GM21447 (cell line): ENCODE data around the gene ALAD.
A peak's percentile ranks its signal among the peaks of the same experiment; 100 is the strongest.
"Not testable (repeated sequence)": the region's sequence is repeated elsewhere in the genome, so short reads cannot be mapped to it uniquely, and the experiment has no call there.

ENCODE experiments used
- ATAC-seq: cut with Tn5 transposase; IDR thresholded peaks from one replicate; pipeline ENCODE4 v1.9.1; 2021; ENCODE audit not compliant: unreplicated experiment

The ALAD gene

GRCh38 chr9:113401027-113401792, at the start of gene ALAD:
TSS of gene ALAD (minus strand) at chr9:113401284. CDS start at chr9:113393559, 7,725 bp downstream.
- ATAC-seq = peak; percentile 92

- ATAC-seq = no peak
Measured at GRCh38 chr9:113449376-113449775, 48.3 kb upstream of the ALAD start.

GRCh38 chr9:113446323-113446740, 45.2 kb upstream of the ALAD start:
- no peak for ATAC-seq

- ATAC-seq = no peak
Measured at GRCh38 chr9:113444736-113445135, 43.7 kb upstream of the ALAD start.

- not testable (repeated sequence) for ATAC-seq
Measured at GRCh38 chr9:113437716-113438115, 36.6 kb upstream of the ALAD start.

GRCh38 chr9:113436728-113437515, 35.8 kb upstream of the ALAD start:
- ATAC-seq = no peak

- ATAC-seq = no peak
Measured at GRCh38 chr9:113431191-113431590, 30.1 kb upstream of the ALAD start.

- ATAC-seq = no peak
Measured at GRCh38 chr9:113428062-113428615, 27.1 kb upstream of the ALAD start.

- no peak for ATAC-seq
Measured at GRCh38 chr9:113427629-113428028, 26.5 kb upstream of the ALAD start.

- no peak for ATAC-seq
Measured at GRCh38 chr9:113426701-113427100, 25.6 kb upstream of the ALAD start.

- no peak for ATAC-seq
Measured at GRCh38 chr9:113425072-113425471, 24.0 kb upstream of the ALAD start.

GRCh38 chr9:113421726-113422125, 20.6 kb upstream of the ALAD start:
- no peak for ATAC-seq

- ATAC-seq = no peak
Measured at GRCh38 chr9:113417370-113417769, 16.3 kb upstream of the ALAD start.

GRCh38 chr9:113416149-113416721, 15.2 kb upstream of the ALAD start:
- ATAC-seq = peak; percentile 99

- ATAC-seq = peak; percentile 93
Measured at GRCh38 chr9:113410207-113410864, 9.3 kb upstream of the ALAD start, which contains the start of the genes C9orf43 and POLE3. TSS of gene C9orf43 (plus strand) at chr9:113410747. CDS start at chr9:113413494, 2,747 bp downstream. TSS of gene POLE3 (minus strand) at chr9:113410675. CDS start at chr9:113410293, 382 bp downstream.

GRCh38 chr9:113409883-113410206, 8.8 kb upstream of the ALAD start:
- peak; percentile 2 for ATAC-seq

GRCh38 chr9:113409481-113409880, 8.4 kb upstream of the ALAD start:
- no peak for ATAC-seq

- not testable (repeated sequence) for ATAC-seq
Measured at GRCh38 chr9:113406873-113407511, 5.9 kb upstream of the ALAD start.

GRCh38 chr9:113406353-113406752, 5.3 kb upstream of the ALAD start:
- not testable (repeated sequence) for ATAC-seq

- no peak for ATAC-seq
Measured at GRCh38 chr9:113403646-113404045, 2.6 kb upstream of the ALAD start.
